ENCODE measurements around the gene TNNC2. TPM values are rescaled to one million over a fixed set of nuclear protein-coding genes. Genes with fewer than 3 reads are reported as not detected.

Gene TNNC2
- total RNA-seq, 1 experiment from 2014 or later: not detected

GRCh38 chr20:45826381-45827019 lies 612 bp downstream of the TNNC2 start:
- Mint-ChIP-seq H3K4me3 (ENCODE audit: unreplicated experiment) (no peak overlapping the region), H3K9me3 (ENCODE audit: unreplicated experiment) (no peaks in the 10 kb centered on the region), H3K27ac (ENCODE audit: unreplicated experiment) (no peak overlapping the region), H3K4me1 (ENCODE audit: low read depth, unreplicated experiment) (peaks cover 15% of the 10 kb centered on the region), H3K36me3 (ENCODE audit: insufficient read depth, unreplicated experiment) (no peaks in the 10 kb centered on the region), H3K27me3 (ENCODE audit: insufficient read depth, unreplicated experiment) (no peaks in the 10 kb centered on the region)
- Histone ChIP-seq H3K9me3 (no peaks in the 10 kb centered on the region), H3K4me1 (no peaks in the 10 kb centered on the region; the same call in 1 of the 2 replicates), H3K36me3 (ENCODE audit: control insufficient read depth, insufficient read depth, low read length) (no peaks in the 10 kb centered on the region), H3K4me3 (ENCODE audit: low read depth, low read length) (no peak overlapping the region), H3K27me3 (replicated peaks; ENCODE audit: control insufficient read depth, insufficient read depth, low read length) (no peaks in the 10 kb centered on the region)
- CTCF ChIA-PET: interaction anchor here (0.6 to 1.2 kb wide), 3 partner anchors 10 to 144 kb away, joined by 3 to 5 read pairs (median 3); no protein-coding TSS in a partner anchor
- POLR2A ChIA-PET: no interaction called here
- TF ChIP-seq, protein P1, sequence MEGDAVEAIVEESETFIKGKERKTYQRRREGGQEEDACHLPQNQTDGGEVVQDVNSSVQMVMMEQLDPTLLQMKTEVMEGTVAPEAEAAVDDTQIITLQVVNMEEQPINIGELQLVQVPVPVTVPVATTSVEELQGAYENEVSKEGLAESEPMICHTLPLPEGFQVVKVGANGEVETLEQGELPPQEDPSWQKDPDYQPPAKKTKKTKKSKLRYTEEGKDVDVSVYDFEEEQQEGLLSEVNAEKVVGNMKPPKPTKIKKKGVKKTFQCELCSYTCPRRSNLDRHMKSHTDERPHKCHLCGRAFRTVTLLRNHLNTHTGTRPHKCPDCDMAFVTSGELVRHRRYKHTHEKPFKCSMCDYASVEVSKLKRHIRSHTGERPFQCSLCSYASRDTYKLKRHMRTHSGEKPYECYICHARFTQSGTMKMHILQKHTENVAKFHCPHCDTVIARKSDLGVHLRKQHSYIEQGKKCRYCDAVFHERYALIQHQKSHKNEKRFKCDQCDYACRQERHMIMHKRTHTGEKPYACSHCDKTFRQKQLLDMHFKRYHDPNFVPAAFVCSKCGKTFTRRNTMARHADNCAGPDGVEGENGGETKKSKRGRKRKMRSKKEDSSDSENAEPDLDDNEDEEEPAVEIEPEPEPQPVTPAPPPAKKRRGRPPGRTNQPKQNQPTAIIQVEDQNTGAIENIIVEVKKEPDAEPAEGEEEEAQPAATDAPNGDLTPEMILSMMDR (IDR thresholded peaks at IDR 0.05; ENCODE audit: insufficient read depth in 1 of 2, low read depth in 1 of 2, low read length in 1 of 2, severe bottlenecking in 1 of 2, unreplicated experiment in 1 of 2): no peak
- no peak for DNase-seq
- BruUV-seq (replicated peaks): no TSS peak
- intact Hi-C loops (cut with micrococcal nuclease; ENCODE audit: unreplicated experiment): no loop called here

DNA sequence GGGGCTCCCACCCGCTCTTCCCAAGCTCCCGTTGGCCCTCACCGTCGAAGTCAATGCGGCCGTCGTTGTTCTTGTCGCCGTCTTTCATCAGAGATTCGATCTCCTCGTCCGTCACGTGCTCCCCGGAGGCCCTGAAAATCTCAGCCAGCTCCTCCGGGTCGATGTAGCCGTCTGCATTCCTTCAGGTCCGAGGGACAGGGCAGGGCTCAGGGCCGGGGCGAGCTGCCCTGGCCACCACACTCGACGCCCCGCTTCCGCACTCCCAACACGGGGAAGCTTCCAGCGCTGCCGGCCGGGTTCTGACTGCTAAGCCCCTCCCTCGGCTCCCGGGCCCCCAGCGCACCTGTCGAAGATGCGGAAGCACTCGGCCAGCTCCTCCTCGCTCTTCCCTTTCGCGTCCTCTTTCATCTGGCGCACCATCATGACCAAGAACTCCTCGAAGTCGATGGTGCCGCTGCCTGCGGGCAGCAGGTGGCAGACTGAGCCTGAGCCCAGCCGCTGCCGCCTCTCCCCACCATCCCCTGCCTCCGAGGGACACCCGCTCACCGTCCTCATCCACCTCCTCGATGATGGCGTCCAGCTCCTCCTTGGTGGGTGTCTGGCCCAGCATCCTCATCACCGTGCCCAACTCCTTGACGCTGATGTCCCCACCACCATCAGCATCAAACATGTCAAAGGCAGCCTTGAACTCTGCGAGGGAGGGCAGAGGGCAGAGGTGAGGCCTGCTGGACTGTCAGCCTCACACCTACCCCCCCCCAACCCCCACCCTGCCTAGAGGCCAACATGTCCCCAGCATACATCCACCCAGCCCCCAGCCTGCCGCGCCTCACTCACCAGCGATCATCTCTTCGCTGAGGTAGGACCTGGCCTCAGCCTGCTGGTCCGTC lies 2.9 kb downstream of the TNNC2 start:
- Histone ChIP-seq H3K4me1 (no peaks in the 10 kb centered on the region; the same call in 1 of the 2 replicates), H3K4me3 (ENCODE audit: low read depth, low read length) (no peak overlapping the region), H3K9me3 (no peaks in the 10 kb centered on the region), H3K36me3 (ENCODE audit: control insufficient read depth, insufficient read depth, low read length) (no peaks in the 10 kb centered on the region), H3K27me3 (replicated peaks; ENCODE audit: control insufficient read depth, insufficient read depth, low read length) (no peaks in the 10 kb centered on the region)
- peak in 1 of 2 experiments; percentile 63 for DNase-seq
- no peak overlapping the region for H3K27ac Mint-ChIP-seq (ENCODE audit: unreplicated experiment)
- TF ChIP-seq, protein P1 (IDR thresholded peaks at IDR 0.05; ENCODE audit: insufficient read depth in 1 of 2, low read depth in 1 of 2, low read length in 1 of 2, severe bottlenecking in 1 of 2, unreplicated experiment in 1 of 2): peak; percentile 26 to 45
- CTCF ChIA-PET: interaction anchor here (0.5 to 1.2 kb wide), 7 partner anchors 9 to 190 kb away, joined by 3 to 4 read pairs (median 3); partner anchors contain the start of gene ZSWIM1
- no peaks in the 10 kb centered on the region for H3K36me3 Mint-ChIP-seq (ENCODE audit: insufficient read depth, unreplicated experiment)
- POLR2A ChIA-PET: no interaction called here
- intact Hi-C loops (cut with micrococcal nuclease; ENCODE audit: unreplicated experiment): no loop called here
- H3K4me3 Mint-ChIP-seq (ENCODE audit: unreplicated experiment): no peak overlapping the region
- no peaks in the 10 kb centered on the region for H3K9me3 Mint-ChIP-seq (ENCODE audit: unreplicated experiment)
- no TSS peak for BruUV-seq (replicated peaks)
- no peaks in the 10 kb centered on the region for H3K27me3 Mint-ChIP-seq (ENCODE audit: insufficient read depth, unreplicated experiment)
- peaks cover 9% of the 10 kb centered on the region for H3K4me1 Mint-ChIP-seq (ENCODE audit: low read depth, unreplicated experiment)

DNA sequence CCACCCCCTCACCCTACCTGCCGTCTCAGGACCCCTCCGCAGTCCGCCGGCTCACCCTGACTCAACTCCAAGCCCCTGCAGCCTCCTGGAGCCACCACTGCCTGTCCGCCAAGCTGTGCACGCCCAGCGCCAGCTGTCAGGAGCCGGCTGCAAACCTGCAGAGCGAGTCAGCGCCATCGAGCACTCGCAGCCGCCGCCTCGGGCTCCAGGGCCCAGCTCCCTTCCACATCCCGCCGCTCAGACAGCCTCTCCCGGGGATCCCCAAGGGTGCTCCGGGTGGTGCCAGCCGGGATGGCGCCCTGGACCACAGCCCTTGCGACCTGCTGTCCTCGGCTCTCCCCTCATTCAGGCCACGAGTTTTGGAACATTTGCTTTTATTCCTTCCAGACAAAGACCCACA lies 4.3 kb downstream of the TNNC2 start:
- ChIA-PET CTCF (interaction anchor here (0.7 to 1.3 kb wide), 2 partner anchors 126 to 141 kb away, joined by 5 to 6 read pairs; no protein-coding TSS in a partner anchor), POLR2A (no interaction called here)
- Histone ChIP-seq H3K9me3 (no peaks in the 10 kb centered on the region), H3K4me3 (ENCODE audit: low read depth, low read length) (no peak overlapping the region), H3K4me1 (peaks cover 9% of the 10 kb centered on the region; the same call in 1 of the 2 replicates), H3K27me3 (replicated peaks; ENCODE audit: control insufficient read depth, insufficient read depth, low read length) (no peaks in the 10 kb centered on the region), H3K36me3 (ENCODE audit: control insufficient read depth, insufficient read depth, low read length) (no peaks in the 10 kb centered on the region)
- DNase-seq: no peak
- intact Hi-C loops (cut with micrococcal nuclease; ENCODE audit: unreplicated experiment): no loop called here
- Mint-ChIP-seq H3K36me3 (ENCODE audit: insufficient read depth, unreplicated experiment) (no peaks in the 10 kb centered on the region), H3K4me1 (ENCODE audit: low read depth, unreplicated experiment) (peaks cover 17% of the 10 kb centered on the region), H3K9me3 (ENCODE audit: unreplicated experiment) (no peaks in the 10 kb centered on the region), H3K4me3 (ENCODE audit: unreplicated experiment) (no peak overlapping the region), H3K27ac (ENCODE audit: unreplicated experiment) (no peak overlapping the region), H3K27me3 (ENCODE audit: insufficient read depth, unreplicated experiment) (no peaks in the 10 kb centered on the region)
- TF ChIP-seq, protein P1 (IDR thresholded peaks at IDR 0.05; ENCODE audit: insufficient read depth in 1 of 2, low read depth in 1 of 2, low read length in 1 of 2, severe bottlenecking in 1 of 2, unreplicated experiment in 1 of 2): no peak
- BruUV-seq (replicated peaks): no TSS peak

Data from Caco-2 (cell line).